K562 (cell line): ENCODE data around the gene NUP98. TPM values are rescaled to one million over a fixed set of nuclear protein-coding genes. Genes with fewer than 3 reads are reported as not detected.
A peak's percentile ranks its signal among the peaks of the same experiment; 100 is the strongest.

ENCODE experiments used
- ATF1 ChIP-seq, 2 experiments: fragments of 450-650 bp in 1 of 2; IDR thresholded peaks; 2 replicates each; pipeline ENCODE4 v1.6.1; 2016; ENCODE audit warnings: missing compliant biosample characterization in 1 of 2, missing genetic modification characterization in 1 of 2
- CEBPG ChIP-seq, 3 experiments: fragments of 200-800 bp in 1 of 3; sonication (Bioruptor generic) in 1 of 3; sonication (generic) in 1 of 3; formaldehyde crosslinking in 1 of 3; IDR thresholded peaks in 2 of 3; conservative IDR thresholded peaks in 1 of 3; 2 replicates each; pipeline versions ENCODE4 v1.6.1 to v1.8.0; 2016 to 2022; ENCODE audit warnings: missing compliant biosample characterization in 2 of 3, missing genetic modification characterization in 2 of 3, mild to moderate bottlenecking in 1 of 3, missing genetic modification reagents in 1 of 3
- CHD2 ChIP-seq: IDR thresholded peaks from 2 replicates; pipeline ENCODE4 v1.6.1; 2011; ENCODE audit warnings: low read depth, low read length
- CREB1 ChIP-seq, 2 experiments: sonication (generic) in 1 of 2; formaldehyde crosslinking in 1 of 2; IDR thresholded peaks; 2 replicates each; pipeline versions ENCODE4 v1.6.1 to v1.8.0; 2012 to 2022; ENCODE audit warnings: inconsistent platforms in 1 of 2, mild to moderate bottlenecking in 1 of 2, missing genetic modification reagents in 1 of 2, moderate library complexity in 1 of 2
- ETV5 ChIP-seq: sonication (generic); formaldehyde crosslinking; IDR thresholded peaks from 2 replicates; pipeline ENCODE4 v1.4.0; 2020; ENCODE audit warnings: low read depth, mild to moderate bottlenecking, missing genetic modification reagents
- GATAD2B ChIP-seq: fragments of 450-650 bp; IDR thresholded peaks from 2 replicates; pipeline ENCODE4 v1.6.1; 2017; ENCODE audit warnings: mild to moderate bottlenecking, borderline replicate concordance
- HMGN3 ChIP-seq: IDR thresholded peaks from 2 replicates; pipeline ENCODE4 v1.6.1; 2011; ENCODE audit warnings: borderline replicate concordance, low read depth, mild to moderate bottlenecking, mixed read lengths, low read length; ENCODE audit not compliant: insufficient read length; ENCODE audit errors: extremely low read depth
- IRF9 ChIP-seq: fragments of 450-650 bp; IDR thresholded peaks from 2 replicates; pipeline ENCODE4 v1.6.1; 2016; ENCODE audit warnings: missing biosample characterization, missing genetic modification characterization
- JUND ChIP-seq, 2 experiments: IDR thresholded peaks; 2 replicates in 1 of 2; 3 replicates in 1 of 2; pipeline ENCODE4 v1.6.1; 2011; ENCODE audit warnings: borderline replicate concordance in 2 of 2, low read depth in 2 of 2, low read length in 2 of 2, improper control_type of control experiment in 1 of 2, missing biosample characterization in 1 of 2, missing genetic modification characterization in 1 of 2, missing genetic modification reagents in 1 of 2
- KHSRP ChIP-seq: fragments of 450-650 bp; IDR thresholded peaks from 2 replicates; pipeline ENCODE4 v1.6.1; 2017
- NBN ChIP-seq: fragments of 450-650 bp; IDR thresholded peaks from 2 replicates; pipeline ENCODE4 v1.6.1; 2016; ENCODE audit warnings: low read depth, mild to moderate bottlenecking
- NONO ChIP-seq, 2 experiments: fragments of 200-400 bp in 1 of 2; fragments of 450-650 bp in 1 of 2; formaldehyde crosslinking in 1 of 2; IDR thresholded peaks; 2 replicates each; pipeline ENCODE4 v1.6.1; 2017; ENCODE audit warnings: low read depth in 2 of 2, mild to moderate bottlenecking in 2 of 2, moderate library complexity in 2 of 2, low read length in 1 of 2
- PCBP2 ChIP-seq: fragments of 200-400 bp; formaldehyde crosslinking; IDR thresholded peaks from 2 replicates; pipeline ENCODE4 v1.6.1; 2018; ENCODE audit warnings: low read length, low read depth, mild to moderate bottlenecking, moderate library complexity; ENCODE audit not compliant: poor library complexity, severe bottlenecking
- POLR2H ChIP-seq: IDR thresholded peaks from 2 replicates; pipeline ENCODE4 v1.6.1; 2016; ENCODE audit warnings: missing genetic modification characterization, low read depth, mild to moderate bottlenecking, control low read depth, missing compliant biosample characterization, moderate library complexity
- SP2 ChIP-seq: IDR thresholded peaks from 2 replicates; pipeline ENCODE4 v1.6.1; 2011; ENCODE audit warnings: mild to moderate bottlenecking, low read depth, low read length, moderate library complexity; ENCODE audit not compliant: poor library complexity, severe bottlenecking; ENCODE audit errors: extremely low read depth
- TARDBP ChIP-seq: fragments of 450-650 bp; IDR thresholded peaks from 2 replicates; pipeline ENCODE4 v1.6.1; 2016
- ZNF311 ChIP-seq: fragments of 250-450 bp; sonication (Bioruptor Pico); IDR thresholded peaks from 2 replicates; pipeline ENCODE4 v1.4.0; 2020; ENCODE audit warnings: mild to moderate bottlenecking, moderate library complexity
- ZNF589 ChIP-seq: fragments of 200-800 bp; sonication (Bioruptor generic); IDR thresholded peaks from 2 replicates; pipeline ENCODE4 v1.6.1; 2016; ENCODE audit warnings: low read depth, missing genetic modification characterization, missing compliant biosample characterization
- polyA plus RNA-seq, 8 experiments: library from polyadenylated mRNA; depleted of rRNA in 4 of 8; stranded (reverse) in 5 of 8; unstranded in 3 of 8; fragments of >200 nt; fragmentation: Nextera tagmentation in 2 of 8; fragmentation: Illumina TruSeq in 1 of 8; extraction: Ambion mirVana in 2 of 8; extraction: Trizol in 1 of 8; gene quantifications; 2 replicates each; pipeline versions ENCODE4 v1.2.1 to v1.2.3, GENCODE V29; 2011 to 2014; ENCODE audit warnings: inconsistent platforms in 1 of 8, missing spikeins in 1 of 8
- total RNA-seq, 7 experiments: library from RNA; depleted of rRNA in 6 of 7; stranded (reverse); fragments of >200 nt in 6 of 7; fragmentation: Illumina TruSeq in 2 of 7; extraction: Trizol in 2 of 7; gene quantifications; 2 replicates each; pipeline versions ENCODE4 v1.2.1 to v1.2.3, GENCODE V29; 2011 to 2021; ENCODE audit warnings: low replicate concordance in 1 of 7
- TF ChIP-seq, protein P1 (sequence below): fragments of 150-350 bp; IDR thresholded peaks from 2 replicates; pipeline ENCODE4 v1.6.1; 2014; ENCODE audit warnings: low read depth, mild to moderate bottlenecking, low read length, borderline replicate concordance
- TF ChIP-seq, protein P2 (sequence below): sonication (generic); formaldehyde crosslinking; IDR thresholded peaks from 2 replicates; pipeline ENCODE4 v1.8.1; 2022; ENCODE audit warnings: missing genetic modification reagents

NUP98 gene
- total and polyA plus RNA-seq, 9 of the 15 experiments (the other 6 are each of a cell fraction or from before 2014, with no cell fraction given) = 45.1 to 196 (median 130) TPM

GRCh38 chr11:3797329-3798090 is at the start of gene NUP98 (continued):
- TF ChIP-seq IRF9 (tag) (peak; percentile 56; the same call in 1 of the 2 replicates), GATAD2B (peak; percentile 74; the same call in 1 of the 2 replicates), ETV5 (CRISPR knock-in tag) (peak; percentile 22; the same call in 1 of the 2 replicates), CHD2 (peak; percentile 85), KHSRP (peak; percentile 99), CEBPG (CRISPR knock-in tag; IDR thresholded peaks at IDR 0.05) (peak; percentile 98), CEBPG (tag; conservative IDR thresholded peaks at IDR 0.05 in 1 of 2, IDR thresholded peaks at IDR 0.05 in 1 of 2) (peak; percentile 99 to 100), SP2 (peak; percentile 77), POLR2H (tag) (peak; percentile 75), ZNF589 (CRISPR knock-in tag) (peak; percentile 80; the same call in 1 of the 2 replicates), ZNF311 (CRISPR knock-in tag) (no peak), PCBP2 (no peak), JUND (IDR thresholded peaks at IDR 0.05; ENCODE audit: borderline replicate concordance, low read depth, low read length) (peak; percentile 87), JUND (tag; IDR thresholded peaks at IDR 0.05; ENCODE audit: borderline replicate concordance, low read depth, low read length) (no peak), HMGN3 (peak; percentile 87), ATF1 (CRISPR knock-in tag; IDR thresholded peaks at IDR 0.05) (peak; percentile 73), ATF1 (tag; IDR thresholded peaks at IDR 0.05) (peak; percentile 100), TARDBP (peak; percentile 92), NONO (IDR thresholded peaks at IDR 0.05; ENCODE audit: low read depth in 2 of 2, low read length in 1 of 2) (peak; percentile 89 to 91), CREB1 (IDR thresholded peaks at IDR 0.05) (peak; percentile 97), CREB1 (CRISPR knock-in tag; IDR thresholded peaks at IDR 0.05) (peak; percentile 98), NBN (peak; percentile 100)
- TF ChIP-seq, protein P1, sequence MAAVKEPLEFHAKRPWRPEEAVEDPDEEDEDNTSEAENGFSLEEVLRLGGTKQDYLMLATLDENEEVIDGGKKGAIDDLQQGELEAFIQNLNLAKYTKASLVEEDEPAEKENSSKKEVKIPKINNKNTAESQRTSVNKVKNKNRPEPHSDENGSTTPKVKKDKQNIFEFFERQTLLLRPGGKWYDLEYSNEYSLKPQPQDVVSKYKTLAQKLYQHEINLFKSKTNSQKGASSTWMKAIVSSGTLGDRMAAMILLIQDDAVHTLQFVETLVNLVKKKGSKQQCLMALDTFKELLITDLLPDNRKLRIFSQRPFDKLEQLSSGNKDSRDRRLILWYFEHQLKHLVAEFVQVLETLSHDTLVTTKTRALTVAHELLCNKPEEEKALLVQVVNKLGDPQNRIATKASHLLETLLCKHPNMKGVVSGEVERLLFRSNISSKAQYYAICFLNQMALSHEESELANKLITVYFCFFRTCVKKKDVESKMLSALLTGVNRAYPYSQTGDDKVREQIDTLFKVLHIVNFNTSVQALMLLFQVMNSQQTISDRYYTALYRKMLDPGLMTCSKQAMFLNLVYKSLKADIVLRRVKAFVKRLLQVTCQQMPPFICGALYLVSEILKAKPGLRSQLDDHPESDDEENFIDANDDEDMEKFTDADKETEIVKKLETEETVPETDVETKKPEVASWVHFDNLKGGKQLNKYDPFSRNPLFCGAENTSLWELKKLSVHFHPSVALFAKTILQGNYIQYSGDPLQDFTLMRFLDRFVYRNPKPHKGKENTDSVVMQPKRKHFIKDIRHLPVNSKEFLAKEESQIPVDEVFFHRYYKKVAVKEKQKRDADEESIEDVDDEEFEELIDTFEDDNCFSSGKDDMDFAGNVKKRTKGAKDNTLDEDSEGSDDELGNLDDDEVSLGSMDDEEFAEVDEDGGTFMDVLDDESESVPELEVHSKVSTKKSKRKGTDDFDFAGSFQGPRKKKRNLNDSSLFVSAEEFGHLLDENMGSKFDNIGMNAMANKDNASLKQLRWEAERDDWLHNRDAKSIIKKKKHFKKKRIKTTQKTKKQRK = peak; percentile 42; the same call in 1 of the 2 replicates
- TF ChIP-seq, protein P2, sequence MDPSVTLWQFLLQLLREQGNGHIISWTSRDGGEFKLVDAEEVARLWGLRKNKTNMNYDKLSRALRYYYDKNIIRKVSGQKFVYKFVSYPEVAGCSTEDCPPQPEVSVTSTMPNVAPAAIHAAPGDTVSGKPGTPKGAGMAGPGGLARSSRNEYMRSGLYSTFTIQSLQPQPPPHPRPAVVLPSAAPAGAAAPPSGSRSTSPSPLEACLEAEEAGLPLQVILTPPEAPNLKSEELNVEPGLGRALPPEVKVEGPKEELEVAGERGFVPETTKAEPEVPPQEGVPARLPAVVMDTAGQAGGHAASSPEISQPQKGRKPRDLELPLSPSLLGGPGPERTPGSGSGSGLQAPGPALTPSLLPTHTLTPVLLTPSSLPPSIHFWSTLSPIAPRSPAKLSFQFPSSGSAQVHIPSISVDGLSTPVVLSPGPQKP = no peak
